GM23248 (cell line): Measurements from ENCODE around the gene PDPR. TPM values are rescaled to one million over a fixed set of nuclear protein-coding genes. Genes with fewer than 3 reads are reported as not detected.
"Not testable (repeated sequence)": the region's sequence is repeated elsewhere in the genome, so short reads cannot be mapped to it uniquely, and the experiment has no call there.

ENCODE experiments used
- DNase-seq: peaks from one replicate; pipeline ENCODE4 v3.0.0-alpha.2; 2015
- H2AFZ ChIP-seq: fragments of 200-600 bp; sonication (generic); 2 replicates; pipeline ENCODE4 v1.6.1; 2016; ENCODE audit warnings: antibody characterized with exemption
- H3F3A ChIP-seq: fragments of 200-600 bp; sonication (generic); 2 replicates; pipeline ENCODE4 v1.6.1; 2016; ENCODE audit warnings: mild to moderate bottlenecking, antibody characterized with exemption, mixed run types; ENCODE audit not compliant: insufficient read depth
- H3K27ac ChIP-seq: fragments of 200-600 bp; sonication (generic); 2 replicates; pipeline ENCODE4 v1.5.1; 2016; ENCODE audit warnings: mild to moderate bottlenecking
- H3K27me3 ChIP-seq: fragments of 200-600 bp; sonication (generic); replicated peaks from 2 replicates; pipeline ENCODE4 v1.6.1; 2016; ENCODE audit warnings: mild to moderate bottlenecking; ENCODE audit not compliant: insufficient read depth
- H3K36me3 ChIP-seq: fragments of 200-600 bp; sonication (generic); 2 replicates; pipeline ENCODE4 v1.6.1; 2016; ENCODE audit warnings: low read depth, mild to moderate bottlenecking
- H3K4me1 ChIP-seq: fragments of 200-600 bp; sonication (generic); 2 replicates; pipeline ENCODE4 v1.6.1; 2016; ENCODE audit warnings: mild to moderate bottlenecking; ENCODE audit not compliant: insufficient read depth
- H3K4me2 ChIP-seq: fragments of 200-600 bp; sonication (generic); one replicate; pipeline ENCODE4 v1.6.1; 2016; ENCODE audit warnings: mild to moderate bottlenecking; ENCODE audit not compliant: unreplicated experiment
- H3K4me3 ChIP-seq: fragments of 200-600 bp; sonication (generic); 2 replicates; pipeline ENCODE4 v1.5.1; 2016; ENCODE audit warnings: mild to moderate bottlenecking
- H3K79me2 ChIP-seq: fragments of 200-600 bp; sonication (generic); 2 replicates; pipeline ENCODE4 v1.6.1; 2016; ENCODE audit warnings: mild to moderate bottlenecking; ENCODE audit not compliant: insufficient read depth
- H3K9ac ChIP-seq: fragments of 200-600 bp; sonication (generic); 2 replicates; pipeline ENCODE4 v1.6.1; 2016; ENCODE audit warnings: mild to moderate bottlenecking
- H3K9me2 ChIP-seq: fragments of 200-600 bp; sonication (generic); 2 replicates; pipeline ENCODE4 v1.6.1; 2016; ENCODE audit warnings: mixed run types, mild to moderate bottlenecking, moderate library complexity; ENCODE audit not compliant: insufficient read depth
- H3K9me3 ChIP-seq: fragments of 200-600 bp; sonication (generic); one replicate; pipeline ENCODE4 v1.6.1; 2017; ENCODE audit warnings: low read depth
- H4K20me1 ChIP-seq: fragments of 200-600 bp; sonication (generic); 2 replicates; pipeline ENCODE4 v1.6.0; 2016; ENCODE audit not compliant: insufficient read depth
- WGBS, 2 experiments: methylation state at CpG; one replicate each; pipeline ENCODE4 v1.1.6; 2015 to 2017; ENCODE audit warnings: low lambda C conversion rate in 2 of 2, low coverage in 1 of 2; ENCODE audit errors: missing lambda C conversion rate in 2 of 2; 5-methylcytosine and 5-hydroxymethylcytosine counted together
- in situ Hi-C: fragments of 300-500 bp; cut with MboI; formaldehyde crosslinking; loops from 2 replicates; pipeline ENCODE4 v1.15.0; 2020
- polyA plus RNA-seq: library from polyadenylated mRNA; unstranded; fragments of >200 nt; fragmentation: Nextera tagmentation; extraction: Ambion mirVana; gene quantifications from 2 replicates; pipeline ENCODE4 v1.2.1, GENCODE V29; 2016
- small RNA-seq: library from RNA; depleted of rRNA; stranded (forward); fragments of <200 nt; gene quantifications from one replicate; pipeline ENCODE3, GENCODE V24; 2014; ENCODE audit warnings: low read depth, low replicate concordance
- total RNA-seq: library from RNA; depleted of rRNA; stranded (reverse); fragments of >200 nt; shearing (Covaris generic); gene quantifications from 2 replicates; pipeline ENCODE4 v1.2.3, GENCODE V29; 2014; rRNA removed

The PDPR gene
- total and polyA plus RNA-seq, 2 experiments from 2014 or later: 5.3 to 8.6 TPM

DNA sequence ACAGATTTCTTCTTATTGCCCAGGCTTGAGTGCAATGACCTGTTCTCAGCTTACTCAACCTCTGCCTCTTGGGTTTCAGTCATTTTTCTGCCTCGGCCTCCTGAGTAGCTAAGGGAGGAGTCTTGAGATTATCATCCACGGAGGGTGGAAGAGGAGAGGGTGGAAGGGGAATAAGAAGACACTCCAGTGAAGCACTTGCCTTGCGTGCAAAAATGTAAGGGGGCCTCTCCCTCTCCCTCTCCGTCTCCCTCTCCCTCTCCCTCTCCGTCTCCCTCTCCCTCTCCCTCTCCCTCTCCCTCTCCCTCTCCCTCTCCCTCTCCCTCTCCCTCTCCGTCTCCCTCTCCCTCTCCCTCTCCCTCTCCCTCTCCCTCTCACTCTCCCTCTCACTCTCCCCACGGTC, 89.4 kb downstream of the PDPR start:
- H3K27ac ChIP-seq, H3K79me2 ChIP-seq, H3K9ac ChIP-seq, H3K4me2 ChIP-seq, H3K9me3 ChIP-seq, in situ Hi-C loops, H3K4me1 ChIP-seq, H3F3A ChIP-seq, H2AFZ ChIP-seq, H4K20me1 ChIP-seq, H3K4me3 ChIP-seq, H3K27me3 ChIP-seq, H3K36me3 ChIP-seq, DNase-seq, H3K9me2 ChIP-seq: not testable (repeated sequence)
- WGBS, 2 experiments: 86 to 98% methylated on average over 3 to 6 of the region's 7 CpGs

DNA sequence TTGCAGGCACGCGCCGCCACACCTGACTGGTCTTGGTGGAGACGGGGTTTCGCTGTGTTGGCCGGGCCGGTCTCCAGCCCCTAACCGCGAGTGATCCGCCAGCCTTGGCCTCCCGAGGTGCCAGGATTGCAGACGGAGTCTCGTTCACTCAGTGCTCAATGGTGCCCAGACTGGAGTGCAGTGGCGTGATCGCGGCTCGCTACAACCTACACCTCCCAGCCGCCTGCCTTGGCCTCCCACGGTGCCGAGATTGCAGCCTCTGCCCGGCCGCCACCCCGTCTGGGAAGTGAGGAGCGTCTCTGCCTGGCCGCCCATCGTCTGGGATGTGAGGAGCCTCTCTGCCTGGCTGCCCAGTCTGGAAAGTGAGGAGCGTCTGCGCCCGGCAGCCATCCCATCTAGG, 89.9 kb downstream of the PDPR start:
- H3K9ac ChIP-seq, H3K27me3 ChIP-seq, H3K27ac ChIP-seq, H3K36me3 ChIP-seq, H3K9me2 ChIP-seq, H3K4me2 ChIP-seq, H4K20me1 ChIP-seq, DNase-seq, H3F3A ChIP-seq, H2AFZ ChIP-seq, H3K9me3 ChIP-seq, H3K79me2 ChIP-seq, in situ Hi-C loops, H3K4me1 ChIP-seq, H3K4me3 ChIP-seq: not testable (repeated sequence)
- 95 to 97% methylated on average over 24 to 25 of the region's 29 CpGs for WGBS, 2 experiments

DNA sequence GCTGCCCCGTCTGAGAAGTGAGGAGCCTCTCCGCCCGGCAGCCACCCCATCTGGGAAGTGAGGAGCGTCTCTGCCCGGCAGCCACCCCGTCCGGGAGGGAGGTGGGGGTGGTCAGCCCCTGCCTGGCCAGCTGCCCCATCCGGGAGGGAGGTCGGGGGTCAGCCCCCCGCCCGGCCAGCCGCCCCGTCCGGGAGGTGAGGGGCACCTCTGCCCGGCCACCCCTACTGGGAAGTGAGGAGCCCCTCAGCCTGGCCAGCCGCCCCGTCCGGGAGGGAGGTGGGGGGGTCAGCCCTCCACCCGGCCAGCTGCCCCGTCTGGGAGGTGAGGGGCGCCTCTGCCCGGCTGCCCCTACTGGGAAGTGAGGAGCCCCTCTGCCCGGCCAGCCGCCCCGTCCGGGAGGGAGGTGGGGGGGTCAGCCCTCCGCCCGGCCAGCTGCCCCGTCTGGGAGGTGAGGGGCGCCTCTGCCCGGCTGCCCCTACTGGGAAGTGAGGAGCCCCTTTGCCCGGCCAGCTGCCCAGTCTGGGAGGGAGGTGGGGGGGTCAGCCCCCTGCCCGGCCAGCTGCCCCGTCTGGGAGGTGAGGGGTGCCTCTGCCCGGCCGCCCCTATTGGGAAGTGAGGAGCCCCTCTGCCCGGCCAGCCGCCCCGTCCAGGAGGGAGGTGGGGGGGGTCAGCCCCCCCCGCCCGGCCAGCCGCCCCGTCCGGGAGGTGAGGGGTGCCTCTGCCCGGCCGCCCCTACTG, 90.7 kb downstream of the PDPR start:
- in situ Hi-C loops, H3K79me2 ChIP-seq, H3K9me3 ChIP-seq, H3K9me2 ChIP-seq, H3K27ac ChIP-seq, DNase-seq, H3K27me3 ChIP-seq, H3F3A ChIP-seq, H3K4me2 ChIP-seq, H3K9ac ChIP-seq, H3K4me1 ChIP-seq, H3K4me3 ChIP-seq, H4K20me1 ChIP-seq, H2AFZ ChIP-seq, H3K36me3 ChIP-seq: not testable (repeated sequence)
- WGBS, 2 experiments: 90% methylated on average over 21 of the region's 46 CpGs; no CpG with 5 or more reads in 1 of the 2 experiments

DNA sequence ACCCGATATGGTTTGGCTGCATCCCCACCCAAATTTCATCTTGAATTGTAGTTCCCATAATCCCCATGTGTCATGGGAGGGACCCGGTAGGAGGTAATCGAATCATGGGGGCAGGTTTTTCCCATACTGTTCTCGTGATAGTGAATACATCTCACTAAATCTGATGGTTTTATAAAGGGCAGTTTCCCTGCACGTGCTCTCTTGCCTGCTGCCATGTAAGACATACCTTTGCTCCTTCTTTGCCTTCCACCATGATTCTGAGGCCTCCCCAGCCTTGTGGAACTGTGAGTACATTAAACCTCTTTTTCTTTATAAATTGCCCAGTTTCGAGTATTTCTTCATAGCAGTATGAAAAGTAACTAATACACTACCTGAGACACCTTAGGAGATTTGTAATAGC, 92.2 kb downstream of the PDPR start:
- H4K20me1 ChIP-seq, H3K9me2 ChIP-seq, H3K36me3 ChIP-seq, H2AFZ ChIP-seq, H3K4me3 ChIP-seq, H3K4me2 ChIP-seq, H3K27me3 ChIP-seq, H3K9ac ChIP-seq, H3K79me2 ChIP-seq, H3K4me1 ChIP-seq, H3F3A ChIP-seq, H3K9me3 ChIP-seq, H3K27ac ChIP-seq, in situ Hi-C loops, DNase-seq: not testable (repeated sequence)
- WGBS, 2 experiments: 90 to 93% methylated on average over 4 to 6 of the region's 6 CpGs

Small RNAs within 50 kb of the gene (small RNA-seq; reads per million reads assigned to genes)
- gene AC009060.2: not detected

Other genes starting within 250 kb of the PDPR start
- 0.43 TPM in 1 of 2 replicates, not detected in the other for gene CLEC18A, start 163.0 kb upstream of the PDPR start, total RNA-seq
- gene CLEC18A, start 163.0 kb upstream of the PDPR start, polyA plus RNA-seq: 0.10 and 0.13 TPM in 2 replicates
- 0.25 and 0.43 TPM in 2 replicates for gene CLEC18C, start 59.5 kb downstream of the PDPR start, total RNA-seq
- not detected in 2 replicates for gene CLEC18C, start 59.5 kb downstream of the PDPR start, polyA plus RNA-seq
- 33.6 and 35.3 TPM in 2 replicates for gene EXOSC6, start 137.6 kb downstream of the PDPR start, total RNA-seq
- 25.3 TPM in 2 replicates for gene EXOSC6, start 137.6 kb downstream of the PDPR start, polyA plus RNA-seq
- gene AARS1, start 175.2 kb downstream of the PDPR start, total RNA-seq: 160 and 179 TPM in 2 replicates
- 130 and 138 TPM in 2 replicates for gene AARS1, start 175.2 kb downstream of the PDPR start, polyA plus RNA-seq
- gene DDX19B, start 184.9 kb downstream of the PDPR start, total RNA-seq: 16.7 and 31.8 TPM in 2 replicates
- 33.0 and 33.2 TPM in 2 replicates for gene DDX19B, start 184.9 kb downstream of the PDPR start, polyA plus RNA-seq
- gene DDX19A, start 232.6 kb downstream of the PDPR start, total RNA-seq: 43.3 and 43.9 TPM in 2 replicates
- 36.0 and 36.9 TPM in 2 replicates for gene DDX19A, start 232.6 kb downstream of the PDPR start, polyA plus RNA-seq